ENCODE results near the gene HEG1. TPM values are rescaled to one million over a fixed set of nuclear protein-coding genes. Genes with fewer than 3 reads are reported as not detected.

The HEG1 gene
- total and polyA plus RNA-seq, 2 of the 13 experiments (the other 11 are each of a cell fraction or from before 2014, with no cell fraction given) = 10.7 to 18.2 TPM

- TF ChIP-seq HNF1A (IDR thresholded peaks at IDR 0.05; ENCODE audit: low read depth) (no peak), HNF1A (CRISPR knock-in tag; IDR thresholded peaks at IDR 0.05; ENCODE audit: borderline replicate concordance) (no peak), SIN3B (IDR thresholded peaks at IDR 0.05; ENCODE audit: low read length) (no peak), ZBTB10 (CRISPR knock-in tag; IDR thresholded peaks at IDR 0.05; ENCODE audit: borderline replicate concordance) (no peak)
These were observed 116.1 kb downstream of the HEG1 start (continued) for GRCh38 chr3:124939661-124940060.

GRCh38 chr3:124938896-124939295 lies 116.9 kb downstream of the HEG1 start:
- no peaks in the 10 kb centered on the region for H3K36me3 ChIP-seq (replicated peaks in 1 of 2; ENCODE audit: control insufficient read depth in 1 of 2, insufficient read depth in 2 of 2, low read length in 2 of 2)
- H3K27me3 ChIP-seq (ENCODE audit: control insufficient read depth in 1 of 2, insufficient read depth in 2 of 2, low read length in 2 of 2) = no peaks in the 10 kb centered on the region
- H2AFZ ChIP-seq (ENCODE audit: low read length) = no peak overlapping the region
- no peak overlapping the region for H3K4me2 ChIP-seq (ENCODE audit: low read depth, low read length)
- WGBS (ENCODE audit: low lambda C conversion rate) = 91% methylated on average over 1 of the region's 5 CpGs
- H3K9me3 ChIP-seq (ENCODE audit: low read length) = no peaks in the 10 kb centered on the region
- in situ Hi-C loops (cut with HindIII; ENCODE audit: extremely low pct_ligation_motif_present, low pct_unique_long_range_greater_than_20kb) = no loop called here
- ATAC-seq = no peak
- no TSS peak for BruUV-seq (replicated peaks)
- H3K4me1 ChIP-seq (ENCODE audit: insufficient read depth, low read length) = peaks cover 23% of the 10 kb centered on the region
- no peak for FAIRE-seq
- no peak for TF ChIP-seq HOXA5 (CRISPR knock-in tag; IDR thresholded peaks at IDR 0.05)
- no peak for TF ChIP-seq ZNF7 (CRISPR knock-in tag; IDR thresholded peaks at IDR 0.05)
- no peak for TF ChIP-seq ZZZ3 (CRISPR knock-in tag; IDR thresholded peaks at IDR 0.05; ENCODE audit: borderline replicate concordance)
- TF ChIP-seq TCF7 (IDR thresholded peaks at IDR 0.05; ENCODE audit: low read depth) = no peak
- no peak for TF ChIP-seq ZNF44 (CRISPR knock-in tag; IDR thresholded peaks at IDR 0.05)
- no peak for TF ChIP-seq NCOA5 (CRISPR knock-in tag; IDR thresholded peaks at IDR 0.05)
- TF ChIP-seq SKI (IDR thresholded peaks at IDR 0.05; ENCODE audit: partially characterized antibody) = no peak
- no peak for TF ChIP-seq MBD4 (IDR thresholded peaks at IDR 0.05; ENCODE audit: borderline replicate concordance, low read length)
- TF ChIP-seq ARNTL (CRISPR knock-in tag; IDR thresholded peaks at IDR 0.05) = no peak
- no peak for TF ChIP-seq JUND (CRISPR knock-in tag; IDR thresholded peaks at IDR 0.05)
- TF ChIP-seq TARDBP (CRISPR knock-in tag; IDR thresholded peaks at IDR 0.05) = no peak
- TF ChIP-seq ZNF605 (CRISPR knock-in tag; IDR thresholded peaks at IDR 0.05) = no peak
- TF ChIP-seq ZNF205 (CRISPR knock-in tag; IDR thresholded peaks at IDR 0.05) = no peak
- H4K20me1 ChIP-seq (ENCODE audit: insufficient read depth, low read length) = no peaks in the 10 kb centered on the region
- POLR2A ChIA-PET = no interaction called here
- no peak overlapping the region for H3K27ac ChIP-seq (ENCODE audit: extremely low read length, insufficient read depth, low read length)
- H3K4me3 ChIP-seq (replicated peaks in 1 of 3; ENCODE audit: insufficient read depth in 1 of 3, low read depth in 2 of 3, low read length in 3 of 3) = no peak overlapping the region
- DNase-seq (ENCODE audit: low spot score) = no peak
- H3K9ac ChIP-seq (ENCODE audit: insufficient read depth, low read depth, low read length) = no peak overlapping the region
- no peaks in the 10 kb centered on the region for H3K79me2 ChIP-seq (ENCODE audit: insufficient read depth, low read length)
- intact Hi-C loops (cut with micrococcal nuclease; ENCODE audit: unreplicated experiment) = no loop called here
- CTCF ChIA-PET (ENCODE audit: low intra/inter-chr PET ratio, low total read pairs) = no interaction called here

All from HepG2 (cell line).